GM18526 (cell line): ENCODE data around the gene MBNL2.

Source experiments
- POLR2A ChIP-seq: IDR thresholded peaks from 3 replicates; pipeline ENCODE4 v1.6.1; 2011; ENCODE audit not compliant: insufficient read length; ENCODE audit errors: extremely low read depth

Gene MBNL2

DNA sequence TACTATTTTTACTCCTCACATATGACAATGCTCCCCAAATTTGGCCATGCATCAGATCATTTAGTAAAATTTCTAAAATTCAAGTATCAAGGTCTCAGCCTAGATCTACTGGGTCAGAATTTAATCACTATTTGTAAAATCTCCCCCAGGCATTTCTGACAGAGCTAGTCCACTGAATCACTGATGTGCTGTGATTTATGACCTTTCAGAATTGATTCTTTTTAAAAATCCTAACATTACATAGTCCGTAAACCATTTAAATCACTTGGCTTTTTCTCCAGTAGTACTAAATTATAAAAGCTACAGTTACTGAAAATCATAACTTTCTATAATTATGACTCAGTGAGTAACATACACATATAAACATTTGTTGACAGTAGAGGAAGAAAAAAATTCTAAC is 119.0 kb downstream of the MBNL2 start:
- TF ChIP-seq POLR2A: no peak

DNA sequence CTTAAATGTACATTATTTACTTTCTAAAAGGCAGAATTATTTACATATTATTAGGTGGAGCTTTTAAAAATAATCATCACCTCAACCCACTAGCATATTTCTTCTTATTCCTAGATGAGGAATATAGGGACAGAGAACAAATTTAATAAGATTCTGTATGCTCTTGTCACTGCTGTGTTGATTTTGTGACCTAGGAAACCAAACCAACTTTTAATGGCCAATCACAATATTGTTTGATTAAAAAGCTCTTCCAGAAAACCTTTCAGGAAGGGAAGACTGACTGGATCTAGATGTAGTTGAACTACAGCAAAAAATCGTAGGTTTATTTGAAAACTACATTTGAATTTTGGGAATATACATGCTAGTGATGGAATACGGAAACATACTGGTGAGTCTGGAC is 120.0 kb downstream of the MBNL2 start:
- TF ChIP-seq POLR2A: no peak

DNA sequence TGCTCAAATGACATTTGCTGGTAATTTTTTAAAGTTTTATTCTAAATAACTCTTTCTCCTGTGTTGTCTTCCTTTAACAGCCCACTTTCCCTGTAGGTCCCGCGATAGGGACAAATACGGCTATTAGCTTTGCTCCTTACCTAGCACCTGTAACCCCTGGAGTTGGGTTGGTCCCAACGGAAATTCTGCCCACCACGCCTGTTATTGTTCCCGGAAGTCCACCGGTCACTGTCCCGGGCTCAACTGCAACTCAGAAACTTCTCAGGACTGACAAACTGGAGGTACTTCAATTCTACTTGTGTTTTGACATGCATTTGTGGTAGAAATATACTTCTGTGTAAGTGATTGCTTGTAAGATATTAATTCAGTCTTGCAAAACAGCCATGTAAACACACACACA is 120.8 kb downstream of the MBNL2 start:
- TF ChIP-seq POLR2A: no peak

DNA sequence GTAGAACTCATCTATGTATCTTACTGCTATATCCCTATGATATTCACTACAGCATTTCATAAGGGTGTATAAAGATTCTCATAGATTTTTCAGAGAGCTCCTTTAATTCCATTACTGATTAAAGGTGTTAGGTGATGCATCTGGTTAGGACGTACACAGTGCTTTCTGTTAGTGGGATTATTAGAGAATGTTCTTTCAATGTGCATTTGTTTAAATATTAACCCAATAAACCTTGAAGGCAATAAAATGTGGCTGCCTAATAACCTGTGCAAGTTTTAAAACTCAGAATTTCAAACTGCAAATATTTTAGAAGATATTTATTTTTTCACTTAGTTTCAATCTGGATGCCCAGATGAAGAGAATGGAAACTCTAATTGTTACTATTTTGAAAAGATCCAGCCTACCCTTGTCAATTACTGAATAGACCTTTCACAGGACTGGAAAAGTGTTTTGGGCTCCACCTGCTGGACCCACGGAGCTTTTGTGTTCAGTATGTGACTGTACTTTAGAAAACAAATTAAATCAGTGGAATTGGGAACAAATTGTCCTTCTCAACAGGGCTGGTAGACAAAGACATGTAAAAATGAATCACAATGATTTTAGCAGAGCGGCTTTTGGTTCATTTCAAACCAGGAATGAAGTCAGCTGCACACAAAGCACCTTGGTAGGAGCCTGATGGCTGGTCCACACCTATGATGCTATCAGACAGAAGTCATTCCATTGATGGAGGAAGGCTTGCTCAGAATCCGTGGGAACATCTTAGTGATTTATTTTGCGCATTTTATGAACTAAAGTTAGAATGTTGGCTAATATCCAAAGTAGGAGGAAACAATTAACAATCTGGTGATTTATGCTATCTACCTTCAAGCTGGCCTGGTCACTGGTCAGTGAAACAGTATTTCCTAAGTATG is 122.4 kb downstream of the MBNL2 start:
- no peak for TF ChIP-seq POLR2A

- TF ChIP-seq POLR2A: no peak
These were observed 124.0 kb downstream of the MBNL2 start for GRCh38 chr13:97346097-97346496.

GRCh38 chr13:97346561-97347254 is 124.6 kb downstream of the MBNL2 start:
- no peak for TF ChIP-seq POLR2A

- TF ChIP-seq POLR2A: no peak
These were observed 125.3 kb downstream of the MBNL2 start for GRCh38 chr13:97347255-97347932.

DNA sequence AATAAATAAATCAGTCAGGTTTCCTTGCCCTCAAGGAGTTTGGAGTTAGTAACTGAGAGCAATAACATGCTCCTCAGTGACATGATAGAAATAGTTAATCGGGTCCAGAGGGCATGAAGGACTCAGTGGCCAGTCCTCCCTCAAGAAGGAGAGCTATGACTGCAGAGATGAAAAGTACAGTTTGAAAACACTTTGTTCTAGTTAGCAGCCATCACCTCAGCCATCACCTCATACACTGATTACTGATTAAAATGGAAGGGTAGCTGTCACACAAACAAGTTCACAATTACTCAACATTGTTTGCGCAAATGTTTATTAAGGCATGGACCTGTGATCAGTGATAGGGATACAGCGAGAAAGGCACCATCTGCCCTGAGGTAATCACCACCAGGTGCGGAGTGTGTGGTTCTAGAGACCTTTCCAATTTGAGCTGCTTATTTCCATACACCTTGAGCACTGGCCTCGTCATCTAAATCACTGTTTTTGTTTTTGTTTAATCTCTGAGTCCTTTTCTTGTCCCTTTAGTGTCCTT is 126.5 kb downstream of the MBNL2 start:
- TF ChIP-seq POLR2A: no peak

DNA sequence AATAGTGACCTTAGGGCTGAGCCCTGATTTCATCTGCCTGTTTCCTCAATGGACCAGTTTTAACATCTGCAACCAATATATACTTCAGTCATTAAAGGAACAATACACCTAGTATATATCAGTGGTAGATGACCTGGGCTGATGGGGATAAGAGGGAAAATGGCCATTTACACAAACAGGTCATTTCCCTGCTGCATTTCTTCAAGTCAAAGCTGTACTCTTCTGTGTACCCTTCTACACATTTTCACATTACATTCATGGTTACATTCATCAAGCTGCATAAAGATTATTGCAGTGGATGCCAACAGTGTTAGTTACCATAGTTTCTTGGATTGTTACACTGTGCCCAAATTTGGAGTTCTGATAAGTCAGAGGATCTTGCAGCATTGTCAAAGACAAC is 130.7 kb downstream of the MBNL2 start:
- TF ChIP-seq POLR2A: no peak

DNA sequence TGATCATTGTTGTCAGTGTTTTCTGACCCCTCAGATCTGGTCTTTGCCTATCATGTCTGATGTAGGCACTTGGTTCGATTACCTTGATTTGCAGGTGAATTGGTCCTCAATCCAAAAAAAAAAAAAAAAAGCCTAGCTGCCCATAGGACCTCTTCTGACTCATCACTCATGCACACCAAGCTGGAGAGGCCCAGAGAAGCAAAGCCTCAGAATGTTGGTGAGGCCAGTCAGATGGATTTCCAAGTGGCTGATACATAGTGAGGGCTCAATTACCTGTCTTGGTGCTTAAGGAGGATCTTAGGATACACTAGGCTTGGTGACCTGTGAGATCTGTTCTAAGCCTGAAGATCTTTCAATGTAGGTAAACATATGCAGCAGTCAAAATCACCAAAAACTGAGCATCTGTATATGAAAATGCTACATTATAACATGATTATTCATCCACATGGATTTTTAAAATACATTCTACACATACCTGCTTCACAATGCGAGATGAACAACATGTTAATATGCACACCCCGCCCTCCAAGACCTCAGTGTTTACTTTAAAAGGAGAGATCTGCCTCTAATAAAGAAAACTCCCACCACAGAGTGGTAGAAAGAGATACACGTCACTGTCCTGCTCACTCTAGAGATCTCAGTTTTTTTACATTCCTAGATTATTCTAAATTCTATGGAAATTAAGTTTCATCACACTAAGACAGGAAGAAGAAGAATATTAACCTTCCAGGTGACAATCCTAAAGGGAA is 132.0 kb downstream of the MBNL2 start:
- no peak for TF ChIP-seq POLR2A

DNA sequence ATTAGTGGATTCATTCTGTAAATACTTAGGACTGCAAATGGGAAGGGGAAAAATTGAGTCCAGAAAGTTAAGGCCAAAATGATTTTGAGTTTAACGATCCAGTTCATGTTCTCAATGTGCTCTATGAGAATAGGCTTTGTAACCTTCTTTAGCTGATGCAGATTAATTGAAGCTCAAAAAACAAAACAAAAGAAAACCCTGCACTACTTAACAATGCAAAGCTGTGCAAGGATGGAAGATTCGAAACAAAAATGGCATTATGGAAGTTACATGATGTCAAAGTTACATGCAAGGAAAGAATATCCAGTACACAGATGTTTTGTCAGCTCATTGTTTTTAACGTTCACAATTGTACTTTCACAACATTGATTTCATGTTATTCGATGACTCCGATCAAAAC is 132.7 kb downstream of the MBNL2 start:
- no peak for TF ChIP-seq POLR2A

- no peak for TF ChIP-seq POLR2A
These were observed 134.5 kb downstream of the MBNL2 start for GRCh38 chr13:97356592-97356991.

- no peak for TF ChIP-seq POLR2A
These were observed 137.3 kb downstream of the MBNL2 start for GRCh38 chr13:97359181-97360057.

DNA sequence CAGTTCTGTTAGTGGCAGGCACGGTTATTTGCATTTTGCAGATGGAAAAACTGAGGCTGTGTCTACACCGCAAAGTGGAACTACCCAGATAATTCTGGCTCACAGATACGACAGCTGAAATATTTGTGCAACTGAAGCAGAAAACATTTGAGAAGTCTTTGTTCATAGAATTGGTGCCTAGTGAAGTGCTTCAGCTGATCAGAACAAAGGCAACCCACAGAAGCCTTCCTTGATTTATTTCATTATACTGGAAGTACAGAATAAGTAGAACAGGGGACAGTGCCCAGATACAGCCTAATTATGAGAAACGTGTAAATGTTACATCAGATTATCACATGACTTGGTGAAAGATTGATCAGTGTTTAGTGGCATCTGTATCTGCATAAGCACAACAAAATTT is 138.5 kb downstream of the MBNL2 start:
- no peak for TF ChIP-seq POLR2A
